D721Med (cell line): ENCODE measurements around the gene C2orf42.
"Not testable (repeated sequence)": the region's sequence is repeated elsewhere in the genome, so short reads cannot be mapped to it uniquely, and the experiment has no call there.

Source experiments
- DNase-seq: peaks from one replicate; pipeline ENCODE4 v3.0.0; 2011; ENCODE audit warnings: low spot score; ENCODE audit not compliant: insufficient read length
- FAIRE-seq: peaks from 2 replicates; lab custom pipeline; 2011; peaks lifted over from hg19 to GRCh38; lab: Jason Lieb, UNC
- TF ChIP-seq, protein P1 (sequence below): IDR thresholded peaks from 2 replicates; pipeline ENCODE4 v1.5.1; 2012; ENCODE audit warnings: mild to moderate bottlenecking, control low read depth; ENCODE audit not compliant: insufficient read depth; ENCODE audit errors: missing control alignments

C2orf42 gene

GRCh38 chr2:70199320-70199864 lies 8.6 kb upstream of the C2orf42 start:
- TF ChIP-seq, protein P1, sequence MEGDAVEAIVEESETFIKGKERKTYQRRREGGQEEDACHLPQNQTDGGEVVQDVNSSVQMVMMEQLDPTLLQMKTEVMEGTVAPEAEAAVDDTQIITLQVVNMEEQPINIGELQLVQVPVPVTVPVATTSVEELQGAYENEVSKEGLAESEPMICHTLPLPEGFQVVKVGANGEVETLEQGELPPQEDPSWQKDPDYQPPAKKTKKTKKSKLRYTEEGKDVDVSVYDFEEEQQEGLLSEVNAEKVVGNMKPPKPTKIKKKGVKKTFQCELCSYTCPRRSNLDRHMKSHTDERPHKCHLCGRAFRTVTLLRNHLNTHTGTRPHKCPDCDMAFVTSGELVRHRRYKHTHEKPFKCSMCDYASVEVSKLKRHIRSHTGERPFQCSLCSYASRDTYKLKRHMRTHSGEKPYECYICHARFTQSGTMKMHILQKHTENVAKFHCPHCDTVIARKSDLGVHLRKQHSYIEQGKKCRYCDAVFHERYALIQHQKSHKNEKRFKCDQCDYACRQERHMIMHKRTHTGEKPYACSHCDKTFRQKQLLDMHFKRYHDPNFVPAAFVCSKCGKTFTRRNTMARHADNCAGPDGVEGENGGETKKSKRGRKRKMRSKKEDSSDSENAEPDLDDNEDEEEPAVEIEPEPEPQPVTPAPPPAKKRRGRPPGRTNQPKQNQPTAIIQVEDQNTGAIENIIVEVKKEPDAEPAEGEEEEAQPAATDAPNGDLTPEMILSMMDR: no peak
- no peak for DNase-seq

GRCh38 chr2:70192516-70192915 lies 1.7 kb upstream of the C2orf42 start:
- no peak for FAIRE-seq
- no peak for DNase-seq
- TF ChIP-seq, protein P1: no peak

More at GRCh38 chr2:70199320-70199864, 8.6 kb upstream of the C2orf42 start:
- FAIRE-seq: no peak

- FAIRE-seq (no peak), DNase-seq (no peak)
- TF ChIP-seq, protein P1: no peak
These were observed 471 bp upstream of the C2orf42 start for GRCh38 chr2:70191244-70191735.

GRCh38 chr2:70188460-70188859 lies 2.4 kb downstream of the C2orf42 start:
- TF ChIP-seq, protein P1: no peak
- DNase-seq: no peak
- FAIRE-seq: no peak

- DNase-seq, FAIRE-seq: not testable (repeated sequence)
These were observed 3.6 kb downstream of the C2orf42 start for GRCh38 chr2:70187170-70187569.

DNA sequence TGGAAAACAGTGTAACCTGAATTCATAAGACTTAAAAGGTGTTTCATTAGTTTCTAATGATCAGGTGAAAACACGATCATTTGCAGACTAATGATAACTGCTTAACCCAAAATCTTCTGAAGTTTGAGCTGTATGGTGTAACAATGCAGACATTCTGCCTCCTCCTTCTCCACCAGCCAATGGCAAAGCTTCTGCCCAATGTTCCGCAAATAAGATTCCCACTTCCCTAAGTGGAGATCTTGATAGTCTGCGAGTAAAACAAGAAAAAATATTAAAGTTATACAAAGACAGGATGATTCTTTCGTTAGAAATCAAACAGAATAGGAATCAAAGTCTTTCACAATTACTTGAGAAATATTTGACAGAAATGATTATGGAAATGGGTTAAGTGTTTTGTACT lies 8.1 kb downstream of the C2orf42 start:
- no peak for DNase-seq

DNA sequence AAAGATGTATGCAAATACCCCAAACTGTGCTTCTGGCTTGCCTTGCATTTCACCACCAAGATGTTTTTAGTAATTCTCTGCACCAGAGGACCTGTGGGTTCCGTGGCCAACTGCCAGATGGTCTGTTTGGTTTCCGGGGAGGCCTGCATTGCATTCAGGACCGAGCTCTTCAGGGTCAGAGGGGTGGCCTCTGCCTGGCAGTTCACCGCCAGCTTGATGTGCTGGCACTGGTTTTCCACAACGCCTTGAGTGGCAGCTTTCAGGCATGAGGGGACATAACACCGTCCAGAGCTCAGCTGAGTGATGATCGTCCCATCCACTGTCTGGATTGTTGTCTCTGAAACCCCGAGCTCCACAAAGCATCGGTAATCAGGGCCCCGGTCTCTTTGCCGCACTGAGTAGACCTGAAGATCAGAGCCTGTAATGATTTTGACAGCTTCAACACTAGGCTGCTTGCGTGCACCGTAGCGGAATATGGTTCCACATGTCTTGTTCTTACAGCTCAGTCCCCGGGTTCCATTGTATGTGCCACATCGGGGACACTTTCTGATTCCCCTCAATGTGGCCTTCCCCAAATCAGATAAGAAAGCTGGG lies 9.4 kb downstream of the C2orf42 start:
- TF ChIP-seq, protein P1: no peak
- DNase-seq (no peak), FAIRE-seq (no peak)

More for the DNA sequence above, 8.1 kb downstream of the C2orf42 start:
- TF ChIP-seq, protein P1: no peak
- no peak for FAIRE-seq
